GM18505 (cell line): ENCODE results near the gene ANKS1B.
"Not testable (repeated sequence)": the region's sequence is repeated elsewhere in the genome, so short reads cannot be mapped to it uniquely, and the experiment has no call there.

Experiments
- ATAC-seq: cut with Tn5 transposase; IDR thresholded peaks from one replicate; pipeline ENCODE4 v1.9.1; 2021; ENCODE audit not compliant: unreplicated experiment
- POLR2A ChIP-seq: IDR thresholded peaks from 4 replicates; pipeline ENCODE4 v1.6.1; 2011; ENCODE audit warnings: borderline replicate concordance; ENCODE audit not compliant: insufficient read depth, insufficient read length; ENCODE audit errors: extremely low read depth

ANKS1B gene

DNA sequence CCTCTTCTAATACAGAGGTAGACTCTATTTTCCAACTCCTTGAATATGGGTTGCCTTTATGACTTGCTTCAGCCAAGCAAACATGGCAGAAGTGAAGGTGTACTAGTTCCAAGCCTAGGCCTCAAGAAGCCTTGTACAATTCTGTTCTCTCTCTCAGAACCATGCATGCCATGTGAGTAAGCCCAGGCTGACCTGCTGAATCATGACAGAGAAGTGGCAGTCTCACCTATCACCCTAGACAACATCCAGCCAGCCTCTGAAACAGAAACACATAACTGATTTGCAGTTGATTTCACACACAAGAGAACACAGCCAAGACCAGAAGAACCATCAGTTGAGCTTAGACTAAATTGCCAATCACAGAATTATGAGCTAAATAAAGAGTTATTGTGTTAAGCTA is 180.0 kb downstream of the ANKS1B start:
- TF ChIP-seq POLR2A = no peak
- no peak for ATAC-seq

DNA sequence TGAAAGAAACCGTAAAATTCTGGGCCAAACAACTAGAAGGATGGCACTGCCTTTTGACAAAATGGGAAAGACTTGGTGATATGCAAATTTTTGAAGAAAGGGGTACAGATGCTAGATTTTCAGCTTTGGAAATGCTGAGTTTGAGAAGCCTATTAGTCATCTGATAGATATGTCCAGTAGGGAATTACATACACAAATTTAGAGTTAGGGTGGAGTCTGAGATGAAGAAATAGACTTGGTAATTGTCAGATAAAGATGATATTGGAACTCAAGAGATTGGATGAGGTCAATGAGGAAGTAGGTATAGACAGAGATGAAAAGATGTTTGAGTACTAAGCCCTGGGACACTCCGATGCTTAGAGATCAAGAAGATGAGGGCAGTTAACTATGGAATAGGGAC is 184.1 kb downstream of the ANKS1B start:
- no peak for ATAC-seq
- no peak for TF ChIP-seq POLR2A

DNA sequence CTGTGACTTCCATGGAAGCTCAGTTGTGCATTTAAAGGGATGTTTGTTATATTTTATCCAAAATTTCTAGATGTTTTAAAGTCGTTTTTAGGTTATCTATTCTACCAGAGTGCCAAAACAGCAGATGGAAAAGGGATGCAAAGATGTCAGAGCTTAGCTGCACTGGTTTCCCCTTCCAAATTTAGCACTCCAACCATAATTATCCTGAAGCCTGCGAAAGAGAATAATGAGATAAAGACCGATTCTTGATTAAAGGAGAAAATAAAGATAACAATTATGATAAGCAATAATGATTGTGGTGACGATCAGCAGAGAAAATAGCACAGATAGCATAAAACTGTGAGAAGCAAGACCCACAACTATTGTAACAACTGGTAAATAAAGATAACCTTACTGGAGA is 186.8 kb downstream of the ANKS1B start:
- not testable (repeated sequence) for ATAC-seq

DNA sequence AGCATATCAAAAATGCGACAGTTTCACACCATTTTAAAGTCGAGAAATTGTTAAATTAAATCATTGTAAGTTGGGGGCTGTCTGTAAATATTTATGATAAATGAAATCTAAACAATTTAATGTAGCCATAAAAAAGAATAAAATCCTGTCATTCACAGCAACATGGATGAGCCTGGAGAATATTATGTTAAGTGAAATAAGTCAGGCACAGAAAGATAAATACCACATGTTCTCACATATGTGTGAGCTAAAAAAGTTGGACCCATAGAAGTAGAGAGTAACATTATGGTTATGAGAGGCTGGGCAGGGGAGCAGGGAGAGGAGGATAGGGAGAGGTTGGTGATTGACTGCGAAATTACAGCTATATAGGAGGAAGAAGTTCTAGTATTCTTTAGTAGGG is 201.3 kb downstream of the ANKS1B start:
- TF ChIP-seq POLR2A = no peak
- ATAC-seq = no peak

DNA sequence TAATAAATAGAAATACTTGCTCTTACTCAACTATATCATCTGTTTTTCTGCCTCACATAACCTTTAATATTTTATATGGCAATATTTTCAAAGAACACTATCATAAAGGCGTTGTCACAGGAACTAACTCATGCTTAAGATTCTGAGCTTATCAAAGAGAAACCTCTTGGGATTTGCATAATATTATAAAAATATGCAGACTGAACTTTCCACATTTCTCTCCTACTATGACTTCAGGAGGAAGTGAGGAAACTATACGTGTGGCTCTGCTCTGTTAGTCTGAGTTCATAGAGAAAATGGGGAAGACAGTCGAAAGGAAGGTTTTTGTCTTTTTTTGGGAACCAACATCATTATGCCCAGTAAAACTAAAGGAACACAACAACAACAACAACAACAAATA is 212.5 kb downstream of the ANKS1B start:
- no peak for ATAC-seq
- TF ChIP-seq POLR2A = no peak

DNA sequence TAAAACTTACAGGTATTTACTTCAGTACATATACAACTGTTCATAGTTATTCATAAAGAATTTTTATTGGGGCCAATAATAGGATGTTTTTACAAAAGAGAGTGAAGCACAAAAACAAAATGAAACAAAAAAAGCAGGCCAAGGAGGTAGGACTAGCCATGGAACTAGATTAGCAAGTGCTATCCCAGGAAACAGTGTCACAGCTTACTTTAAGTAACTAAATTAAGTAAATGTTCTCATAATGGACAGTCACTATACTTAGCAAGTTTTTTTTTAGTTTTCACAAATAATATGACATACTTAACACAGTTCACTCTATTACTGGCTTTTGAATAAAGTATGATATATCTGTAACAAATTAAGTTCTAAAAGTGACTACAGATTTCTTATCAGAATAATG is 213.1 kb downstream of the ANKS1B start:
- ATAC-seq = no peak
- no peak for TF ChIP-seq POLR2A

DNA sequence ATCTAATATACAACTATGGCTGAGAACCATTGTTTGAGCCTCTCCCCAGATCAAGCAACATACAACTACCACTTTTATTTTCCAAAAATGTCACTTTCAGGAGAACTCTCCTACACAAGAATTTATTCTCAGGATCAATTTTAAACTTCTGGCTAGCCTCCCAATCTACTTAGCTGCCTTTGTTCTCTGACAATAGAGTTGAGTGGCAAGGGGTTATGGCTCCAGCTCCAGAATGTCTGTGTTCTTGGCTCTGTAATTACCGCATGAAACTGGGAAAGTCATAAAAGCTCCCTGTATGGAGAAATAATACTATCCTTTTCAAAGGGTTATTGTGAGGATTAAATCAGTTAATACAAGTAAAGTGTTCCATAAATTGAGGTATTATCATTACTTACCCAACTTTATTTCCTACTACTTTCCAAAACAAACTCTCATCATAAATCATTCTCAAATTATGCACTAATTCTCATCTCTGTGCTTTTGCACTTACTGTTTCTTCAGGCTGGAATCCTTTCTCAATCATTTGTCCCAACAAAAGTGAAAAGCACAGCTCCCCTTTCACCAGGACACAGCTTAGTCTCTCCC is 215.2 kb downstream of the ANKS1B start:
- no peak for TF ChIP-seq POLR2A
- no peak for ATAC-seq

DNA sequence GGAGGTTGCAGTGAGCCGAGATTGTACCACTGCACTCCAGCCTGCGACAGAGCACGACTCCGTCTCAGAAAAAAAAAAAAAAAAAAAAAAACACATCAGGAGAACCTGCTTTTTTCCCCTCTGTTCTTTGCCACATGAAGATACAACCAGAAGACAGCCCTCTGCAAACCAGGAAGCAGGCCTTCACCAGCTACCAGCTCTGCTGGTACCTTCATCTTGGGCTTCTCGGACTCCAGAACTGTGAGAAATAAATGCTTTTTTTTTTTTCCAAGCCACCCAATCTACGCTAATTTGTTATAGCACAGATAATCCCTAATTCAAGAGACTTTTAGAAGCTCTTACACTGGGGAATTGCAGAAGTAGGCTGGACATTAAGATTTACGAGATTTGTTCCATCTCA is 216.0 kb downstream of the ANKS1B start:
- ATAC-seq = no peak
- TF ChIP-seq POLR2A = no peak

DNA sequence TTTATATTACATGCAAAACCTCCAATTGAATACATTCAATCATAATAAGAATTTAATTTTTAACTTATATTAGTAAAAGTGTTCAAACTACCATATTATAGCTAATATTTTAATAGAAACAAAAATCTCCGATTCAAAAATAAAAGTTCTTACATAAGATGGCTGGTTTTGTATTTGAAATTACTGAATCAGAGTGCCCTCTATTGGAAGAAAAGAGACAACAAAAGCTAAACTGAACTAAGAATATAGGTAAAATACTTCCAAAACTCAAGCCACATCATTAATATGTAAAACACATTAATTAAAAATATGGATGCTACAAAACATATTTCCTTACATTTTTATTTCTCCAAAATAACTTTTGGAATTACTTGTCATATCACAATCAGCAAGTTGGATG is 216.9 kb downstream of the ANKS1B start:
- no peak for TF ChIP-seq POLR2A
- no peak for ATAC-seq

DNA sequence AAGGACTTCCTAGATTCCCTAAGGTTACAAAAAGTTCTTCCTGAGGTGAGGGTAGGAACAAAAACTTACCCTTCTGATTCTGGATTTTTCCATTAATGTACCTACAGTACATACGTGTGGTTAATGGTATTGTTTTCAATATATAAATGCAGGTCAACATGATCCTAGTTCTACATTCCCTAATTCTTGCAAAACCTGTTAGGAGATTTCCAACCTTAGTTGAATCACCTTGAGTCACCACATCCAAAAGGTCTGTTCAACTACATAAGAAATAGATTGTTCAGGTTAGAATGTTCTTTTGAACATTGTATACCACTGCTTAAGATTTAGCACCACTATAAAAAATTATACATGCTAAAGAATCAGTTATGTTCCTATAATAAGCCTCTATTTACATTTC is 218.3 kb downstream of the ANKS1B start:
- no peak for TF ChIP-seq POLR2A
- no peak for ATAC-seq

DNA sequence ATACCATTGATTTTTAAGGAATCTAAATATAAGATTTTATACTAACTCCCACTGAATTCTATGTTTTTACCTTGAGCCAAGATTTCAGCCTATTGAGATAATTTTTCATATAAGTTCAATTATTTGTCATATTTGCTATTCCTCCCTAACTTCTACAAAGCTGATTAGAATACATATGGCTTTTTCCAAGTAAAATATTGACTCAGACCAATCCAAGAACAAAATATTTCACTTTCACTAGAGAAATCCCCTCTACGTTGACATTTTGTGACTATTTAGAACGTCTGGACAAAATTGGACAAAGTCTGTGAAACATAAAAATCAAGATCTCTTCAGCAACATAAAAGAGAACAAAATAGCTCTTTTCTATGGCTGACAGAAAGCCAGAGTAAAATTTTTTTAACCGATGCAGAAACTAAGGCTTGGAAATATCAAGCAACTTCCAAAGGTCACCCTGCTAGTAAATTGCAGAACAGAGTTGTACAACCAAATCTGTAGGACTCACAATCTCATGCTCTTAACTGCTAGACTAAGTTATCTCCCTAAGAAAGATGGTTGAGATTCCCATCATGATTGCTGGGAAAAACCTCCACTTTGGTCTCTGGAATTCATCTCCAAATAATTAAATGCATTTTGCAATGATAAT is 219.1 kb downstream of the ANKS1B start:
- no peak for ATAC-seq
- TF ChIP-seq POLR2A = no peak

DNA sequence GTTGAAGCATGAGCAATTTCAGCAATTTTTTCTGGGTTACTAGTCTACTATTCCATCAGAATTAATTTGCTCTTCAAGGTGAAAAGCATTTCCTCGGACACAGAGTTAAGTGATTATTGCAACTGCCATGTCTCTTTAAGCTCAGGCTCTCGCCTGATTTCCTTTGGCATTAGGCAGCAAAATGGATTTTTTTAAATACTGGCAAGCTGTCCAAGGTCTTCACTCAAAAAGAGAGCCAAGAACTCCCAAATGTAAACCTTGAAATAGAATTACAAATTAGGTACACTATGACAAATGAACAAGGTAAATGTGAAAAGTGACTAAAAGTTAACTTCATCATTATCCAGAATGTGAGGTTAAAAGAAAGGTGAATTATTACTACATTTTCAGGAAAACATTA is 225.3 kb downstream of the ANKS1B start:
- no peak for ATAC-seq
- TF ChIP-seq POLR2A = no peak

DNA sequence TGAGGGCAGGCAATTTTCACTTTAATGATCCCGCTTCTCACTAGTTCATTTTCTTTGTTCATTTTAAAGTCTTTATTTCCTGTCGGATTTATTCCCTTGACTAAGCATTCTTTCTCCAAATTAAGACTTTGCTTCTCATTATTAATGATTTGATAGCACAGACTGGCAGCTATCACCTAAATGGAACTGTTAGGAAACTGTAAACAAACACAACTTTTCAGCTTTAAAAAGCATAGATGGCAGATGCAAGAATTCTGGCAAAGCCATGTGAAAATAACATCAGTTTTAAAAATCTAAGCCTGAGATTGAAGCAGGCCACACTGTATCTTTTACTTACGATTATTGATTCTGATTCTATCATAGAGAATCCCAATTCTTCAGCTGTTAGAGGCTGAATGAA is 225.7 kb downstream of the ANKS1B start:
- ATAC-seq = no peak
- TF ChIP-seq POLR2A = no peak

DNA sequence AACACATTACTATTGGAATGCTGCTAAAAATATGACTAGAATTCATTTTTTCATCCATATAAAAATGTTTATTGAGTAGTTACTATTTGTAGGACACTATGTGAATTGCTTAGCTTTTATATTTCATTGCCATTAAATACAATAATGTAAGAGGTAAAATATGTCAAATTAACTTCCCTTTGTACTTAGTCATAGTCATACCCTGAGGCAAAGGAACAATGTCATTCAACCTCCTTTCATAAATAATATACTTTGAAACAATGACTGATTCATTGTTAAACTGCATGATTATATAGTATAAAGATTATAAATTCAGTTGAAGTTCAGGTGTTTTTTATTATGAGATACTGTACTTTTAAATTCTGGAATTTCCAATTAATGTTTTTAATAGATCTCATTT is 232.0 kb downstream of the ANKS1B start:
- no peak for ATAC-seq
- TF ChIP-seq POLR2A = no peak

DNA sequence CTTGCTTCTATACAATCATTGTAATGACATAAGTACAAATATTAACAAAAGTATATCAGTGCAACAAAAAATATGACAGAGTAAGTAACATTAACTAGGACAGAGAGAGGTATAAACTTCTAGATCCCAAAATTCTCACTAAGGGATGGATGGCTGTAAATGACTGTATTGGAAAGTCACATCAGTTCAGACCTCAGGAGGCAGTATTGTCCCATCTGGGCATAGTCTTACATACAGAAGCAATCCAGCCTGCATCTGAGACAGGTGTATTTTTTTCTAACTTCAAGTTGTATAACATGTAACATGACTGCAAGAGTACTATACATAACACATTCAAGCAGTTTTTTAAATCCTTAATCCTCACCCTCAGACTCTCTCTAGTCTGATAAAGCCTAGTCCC is 238.2 kb downstream of the ANKS1B start:
- no peak for ATAC-seq
- no peak for TF ChIP-seq POLR2A
